ENCODE data around the gene FARSB.
A peak's percentile ranks its signal among the peaks of the same experiment; 100 is the strongest.
"Not testable (repeated sequence)": the region's sequence is repeated elsewhere in the genome, so short reads cannot be mapped to it uniquely, and the experiment has no call there.

Gene FARSB

GRCh38 chr2:222655787-222656525 lies at the start of gene FARSB:
FARSB (minus strand) TSS chr2:222656092; CDS start chr2:222656073, 19 bp downstream.
- peak; percentile 75 for DNase-seq (ENCODE audit: low read depth)

GRCh38 chr2:222703886-222704285 lies 48.0 kb upstream of the FARSB start:
- no peak for DNase-seq (ENCODE audit: low read depth)

- no peak for DNase-seq (ENCODE audit: low read depth)
Measured at GRCh38 chr2:222703091-222703490, 47.2 kb upstream of the FARSB start.

- DNase-seq (ENCODE audit: low read depth) = no peak
Measured at GRCh38 chr2:222701721-222702131, 45.8 kb upstream of the FARSB start.

GRCh38 chr2:222701233-222701632 lies 45.3 kb upstream of the FARSB start:
- DNase-seq (ENCODE audit: low read depth) = no peak

- no peak for DNase-seq (ENCODE audit: low read depth)
Measured at GRCh38 chr2:222698276-222698675, 42.4 kb upstream of the FARSB start.

GRCh38 chr2:222693837-222694236 lies 37.9 kb upstream of the FARSB start:
- no peak for DNase-seq (ENCODE audit: low read depth)

- not testable (repeated sequence) for DNase-seq (ENCODE audit: low read depth)
Measured at GRCh38 chr2:222693413-222693812, 37.5 kb upstream of the FARSB start.

- peak; percentile 7 for DNase-seq (ENCODE audit: low read depth)
Measured at GRCh38 chr2:222690564-222691200, 34.8 kb upstream of the FARSB start.

- no peak for DNase-seq (ENCODE audit: low read depth)
Measured at GRCh38 chr2:222689322-222689721, 33.4 kb upstream of the FARSB start.

GRCh38 chr2:222688917-222689316 lies 33.0 kb upstream of the FARSB start:
- no peak for DNase-seq (ENCODE audit: low read depth)

- no peak for DNase-seq (ENCODE audit: low read depth)
Measured at GRCh38 chr2:222686086-222686750, 30.3 kb upstream of the FARSB start.

GRCh38 chr2:222683805-222684204 lies 27.9 kb upstream of the FARSB start:
- no peak for DNase-seq (ENCODE audit: low read depth)

GRCh38 chr2:222677981-222678380 lies 22.1 kb upstream of the FARSB start:
- DNase-seq (ENCODE audit: low read depth) = no peak

- DNase-seq (ENCODE audit: low read depth) = no peak
Measured at GRCh38 chr2:222673883-222674282, 18.0 kb upstream of the FARSB start.

- no peak for DNase-seq (ENCODE audit: low read depth)
Measured at GRCh38 chr2:222673273-222673672, 17.4 kb upstream of the FARSB start.

- DNase-seq (ENCODE audit: low read depth) = no peak
Measured at GRCh38 chr2:222672068-222672401, 16.1 kb upstream of the FARSB start.

- DNase-seq (ENCODE audit: low read depth) = no peak
Measured at GRCh38 chr2:222671259-222672067, 15.6 kb upstream of the FARSB start, which contains the start of gene MOGAT1. MOGAT1 (plus strand) TSS chr2:222671658; CDS start chr2:222671786, 128 bp downstream.

GRCh38 chr2:222670191-222671038 lies 14.5 kb upstream of the FARSB start:
- DNase-seq (ENCODE audit: low read depth) = no peak

- no peak for DNase-seq (ENCODE audit: low read depth)
Measured at GRCh38 chr2:222669353-222669752, 13.5 kb upstream of the FARSB start.

GRCh38 chr2:222668494-222669154 lies 12.7 kb upstream of the FARSB start:
- no peak for DNase-seq (ENCODE audit: low read depth)

Measured in GM04503 (cell line).